Mammary epithelial cell (primary cell): ENCODE measurements around the gene WDR43.

Source experiments
- EZH2 ChIP-seq: IDR thresholded peaks from 2 replicates; pipeline ENCODE4 v1.6.1; 2012; ENCODE audit warnings: low read length, inconsistent platforms, borderline replicate concordance
- TF ChIP-seq, protein P1 (sequence below), 2 donors: IDR thresholded peaks in 1 of 2; conservative IDR thresholded peaks in 1 of 2; 2 replicates each; pipeline ENCODE4 v1.5.1; 2011 to 2012; ENCODE audit warnings: inconsistent platforms in 2 of 2, low read length in 2 of 2, mild to moderate bottlenecking in 2 of 2, control low read depth in 1 of 2, low read depth in 1 of 2; ENCODE audit not compliant: insufficient read depth in 1 of 2; ENCODE audit errors: extremely low read depth in 1 of 2

DNA sequence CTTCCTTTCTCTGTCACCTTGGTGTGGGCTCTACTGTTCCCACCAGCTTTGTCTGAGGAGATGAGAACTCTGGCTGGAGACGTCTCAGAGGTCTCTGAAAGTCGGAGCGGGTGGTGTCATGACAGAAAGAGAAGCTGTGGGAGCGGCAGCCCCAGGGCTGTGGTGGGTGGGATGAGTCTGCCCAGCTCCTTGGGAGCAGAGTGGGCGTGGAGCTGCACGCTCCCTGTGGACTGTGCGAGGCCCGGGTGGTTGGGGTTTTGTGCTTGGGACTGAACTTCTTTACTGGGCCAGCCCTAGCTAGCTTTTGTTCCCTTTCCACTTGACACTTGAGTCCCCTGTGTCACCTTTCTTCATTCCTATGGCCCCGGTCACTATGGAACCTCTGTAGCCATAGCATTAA, 97.0 kb downstream of the WDR43 start:
- TF ChIP-seq, protein P1, sequence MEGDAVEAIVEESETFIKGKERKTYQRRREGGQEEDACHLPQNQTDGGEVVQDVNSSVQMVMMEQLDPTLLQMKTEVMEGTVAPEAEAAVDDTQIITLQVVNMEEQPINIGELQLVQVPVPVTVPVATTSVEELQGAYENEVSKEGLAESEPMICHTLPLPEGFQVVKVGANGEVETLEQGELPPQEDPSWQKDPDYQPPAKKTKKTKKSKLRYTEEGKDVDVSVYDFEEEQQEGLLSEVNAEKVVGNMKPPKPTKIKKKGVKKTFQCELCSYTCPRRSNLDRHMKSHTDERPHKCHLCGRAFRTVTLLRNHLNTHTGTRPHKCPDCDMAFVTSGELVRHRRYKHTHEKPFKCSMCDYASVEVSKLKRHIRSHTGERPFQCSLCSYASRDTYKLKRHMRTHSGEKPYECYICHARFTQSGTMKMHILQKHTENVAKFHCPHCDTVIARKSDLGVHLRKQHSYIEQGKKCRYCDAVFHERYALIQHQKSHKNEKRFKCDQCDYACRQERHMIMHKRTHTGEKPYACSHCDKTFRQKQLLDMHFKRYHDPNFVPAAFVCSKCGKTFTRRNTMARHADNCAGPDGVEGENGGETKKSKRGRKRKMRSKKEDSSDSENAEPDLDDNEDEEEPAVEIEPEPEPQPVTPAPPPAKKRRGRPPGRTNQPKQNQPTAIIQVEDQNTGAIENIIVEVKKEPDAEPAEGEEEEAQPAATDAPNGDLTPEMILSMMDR (conservative IDR thresholded peaks at IDR 0.05 in 1 of 2, IDR thresholded peaks at IDR 0.05 in 1 of 2; ENCODE audit: extremely low read depth in 1 of 2, insufficient read depth in 1 of 2, low read depth in 1 of 2, low read length in 2 of 2), result no peak
- no peak for TF ChIP-seq EZH2
